Neural progenitor cell (in vitro differentiated cells): ENCODE measurements around the gene SNX25. TPM values are rescaled to one million over a fixed set of nuclear protein-coding genes. Genes with fewer than 3 reads are reported as not detected.
A peak's percentile ranks its signal among the peaks of the same experiment; 100 is the strongest.
"Not testable (repeated sequence)": the region's sequence is repeated elsewhere in the genome, so short reads cannot be mapped to it uniquely, and the experiment has no call there.

Experiments used
- DNase-seq: peaks from one replicate; pipeline ENCODE4 v3.0.0-alpha.2; 2016; ENCODE audit warnings: low spot score
- H2AFZ ChIP-seq: fragments of 200-600 bp; sonication (generic); replicated peaks from 2 replicates; pipeline ENCODE4 v1.6.1; 2016; ENCODE audit warnings: antibody characterized with exemption
- H3F3A ChIP-seq: fragments of 200-600 bp; sonication (generic); 2 replicates; pipeline ENCODE4 v1.6.1; 2016; ENCODE audit warnings: antibody characterized with exemption, low read depth
- H3K27ac ChIP-seq: fragments of 200-600 bp; sonication (generic); 2 replicates; pipeline ENCODE4 v1.5.1; 2016; ENCODE audit warnings: mild to moderate bottlenecking
- H3K27me3 ChIP-seq: fragments of 200-600 bp; sonication (generic); 2 replicates; pipeline ENCODE4 v1.6.1; 2016; ENCODE audit warnings: mild to moderate bottlenecking, moderate library complexity
- H3K36me3 ChIP-seq: fragments of 200-600 bp; sonication (generic); 2 replicates; pipeline ENCODE4 v1.5.1; 2016
- H3K4me1 ChIP-seq: fragments of 200-600 bp; sonication (generic); 2 replicates; pipeline ENCODE4 v1.6.1; 2016; ENCODE audit warnings: mixed run types
- H3K4me2 ChIP-seq: fragments of 200-600 bp; sonication (generic); 2 replicates; pipeline ENCODE4 v1.6.1; 2016
- H3K4me3 ChIP-seq: fragments of 200-600 bp; sonication (generic); 2 replicates; pipeline ENCODE4 v1.5.1; 2016
- H3K79me2 ChIP-seq: fragments of 200-600 bp; sonication (generic); 2 replicates; pipeline ENCODE4 v1.6.1; 2016; ENCODE audit warnings: low read depth
- H3K9ac ChIP-seq: fragments of 200-600 bp; sonication (generic); 2 replicates; pipeline ENCODE4 v1.6.1; 2016
- H3K9me3 ChIP-seq: fragments of 200-600 bp; sonication (generic); 2 replicates; pipeline ENCODE4 v1.5.1; 2016; ENCODE audit warnings: low read depth
- H4K20me1 ChIP-seq: fragments of 200-600 bp; sonication (generic); 2 replicates; pipeline ENCODE4 v1.6.1; 2016; ENCODE audit warnings: low read depth
- H3K27ac Mint-ChIP-seq: 3 replicates; pipeline ENCODE4 v1.8.0; 2021; ENCODE audit warnings: mixed read lengths
- H3K27me3 Mint-ChIP-seq: 2 replicates; pipeline ENCODE4 v1.8.0; 2022; ENCODE audit warnings: low read depth, mild to moderate bottlenecking, inconsistent platforms, moderate library complexity, mixed read lengths; ENCODE audit not compliant: insufficient read depth
- H3K36me3 Mint-ChIP-seq: 3 replicates; pipeline ENCODE4 v1.8.0; 2021; ENCODE audit warnings: mixed read lengths
- H3K4me1 Mint-ChIP-seq: 3 replicates; pipeline ENCODE4 v1.8.0; 2021; ENCODE audit warnings: mixed read lengths
- H3K4me3 Mint-ChIP-seq: 3 replicates; pipeline ENCODE4 v1.8.0; 2021; ENCODE audit warnings: mild to moderate bottlenecking, moderate library complexity, mixed read lengths
- H3K9me3 Mint-ChIP-seq: 3 replicates; pipeline ENCODE4 v1.8.0; 2020; ENCODE audit warnings: mixed read lengths
- EZH2 ChIP-seq: fragments of 200-600 bp; sonication (generic); IDR thresholded peaks from 2 replicates; pipeline ENCODE4 v1.6.1; 2017; ENCODE audit warnings: antibody characterized with exemption, mild to moderate bottlenecking, moderate library complexity
- EZH2phosphoT487 ChIP-seq: fragments of 200-600 bp; sonication (generic); IDR thresholded peaks from 2 replicates; pipeline ENCODE4 v1.6.1; 2017; ENCODE audit warnings: antibody characterized with exemption
- total RNA-seq: library from RNA; depleted of rRNA; stranded (reverse); fragments of >200 nt; gene quantifications from 2 replicates; pipeline ENCODE4 v1.2.3, GENCODE V29; 2015; ENCODE audit warnings: low replicate concordance
- TF ChIP-seq, protein P1 (sequence below): fragments of 200-600 bp; sonication (generic); IDR thresholded peaks from 2 replicates; pipeline ENCODE4 v1.5.1; 2017; ENCODE audit warnings: antibody characterized with exemption, mild to moderate bottlenecking

Gene SNX25
- total RNA-seq, 1 donor from 2014 or later, result 50.8 TPM

DNA sequence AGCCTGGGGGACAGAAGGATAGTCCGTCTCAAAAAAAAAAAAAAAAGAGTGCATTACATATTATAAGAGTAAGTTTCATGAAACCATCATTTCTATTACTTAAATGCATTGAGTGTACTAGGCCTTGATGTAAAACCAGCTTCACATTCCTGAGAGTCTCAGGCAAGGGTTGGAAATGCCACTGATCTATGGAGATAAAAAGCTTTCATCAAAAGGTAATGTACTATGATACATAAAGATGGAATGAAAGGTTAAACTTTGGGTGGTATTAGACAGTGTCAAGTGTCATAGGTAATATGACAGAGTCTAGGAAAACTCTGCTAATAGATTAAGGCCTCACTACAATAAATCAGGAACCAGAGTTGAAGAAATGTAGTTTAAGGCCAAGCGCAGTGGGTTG is 13.0 kb upstream of the SNX25 start:
- Histone ChIP-seq H3K9ac (no peak overlapping the region), H3K9me3 (no peaks in the 10 kb centered on the region), H3K36me3 (no peaks in the 10 kb centered on the region), H3K27me3 (no peaks in the 10 kb centered on the region), H3K4me3 (no peak overlapping the region), H3K4me2 (no peak overlapping the region), H2AFZ (no peak overlapping the region), H3F3A (no peaks in the 10 kb centered on the region), H4K20me1 (peaks cover 11% of the 10 kb centered on the region), H3K79me2 (peaks cover 86% of the 10 kb centered on the region), H3K27ac (no peak overlapping the region), H3K4me1 (no peaks in the 10 kb centered on the region)
- H3K27me3 Mint-ChIP-seq, result peaks cover 2% of the 10 kb centered on the region
- H3K4me1 Mint-ChIP-seq, result no peaks in the 10 kb centered on the region
- no peak overlapping the region for H3K4me3 Mint-ChIP-seq
- no peaks in the 10 kb centered on the region for H3K9me3 Mint-ChIP-seq
- no peak for DNase-seq
- peaks cover 7% of the 10 kb centered on the region for H3K36me3 Mint-ChIP-seq
- no peak overlapping the region for H3K27ac Mint-ChIP-seq
- TF ChIP-seq, protein P1, sequence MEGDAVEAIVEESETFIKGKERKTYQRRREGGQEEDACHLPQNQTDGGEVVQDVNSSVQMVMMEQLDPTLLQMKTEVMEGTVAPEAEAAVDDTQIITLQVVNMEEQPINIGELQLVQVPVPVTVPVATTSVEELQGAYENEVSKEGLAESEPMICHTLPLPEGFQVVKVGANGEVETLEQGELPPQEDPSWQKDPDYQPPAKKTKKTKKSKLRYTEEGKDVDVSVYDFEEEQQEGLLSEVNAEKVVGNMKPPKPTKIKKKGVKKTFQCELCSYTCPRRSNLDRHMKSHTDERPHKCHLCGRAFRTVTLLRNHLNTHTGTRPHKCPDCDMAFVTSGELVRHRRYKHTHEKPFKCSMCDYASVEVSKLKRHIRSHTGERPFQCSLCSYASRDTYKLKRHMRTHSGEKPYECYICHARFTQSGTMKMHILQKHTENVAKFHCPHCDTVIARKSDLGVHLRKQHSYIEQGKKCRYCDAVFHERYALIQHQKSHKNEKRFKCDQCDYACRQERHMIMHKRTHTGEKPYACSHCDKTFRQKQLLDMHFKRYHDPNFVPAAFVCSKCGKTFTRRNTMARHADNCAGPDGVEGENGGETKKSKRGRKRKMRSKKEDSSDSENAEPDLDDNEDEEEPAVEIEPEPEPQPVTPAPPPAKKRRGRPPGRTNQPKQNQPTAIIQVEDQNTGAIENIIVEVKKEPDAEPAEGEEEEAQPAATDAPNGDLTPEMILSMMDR, result no peak
- TF ChIP-seq EZH2phosphoT487, result no peak
- TF ChIP-seq EZH2, result no peak

DNA sequence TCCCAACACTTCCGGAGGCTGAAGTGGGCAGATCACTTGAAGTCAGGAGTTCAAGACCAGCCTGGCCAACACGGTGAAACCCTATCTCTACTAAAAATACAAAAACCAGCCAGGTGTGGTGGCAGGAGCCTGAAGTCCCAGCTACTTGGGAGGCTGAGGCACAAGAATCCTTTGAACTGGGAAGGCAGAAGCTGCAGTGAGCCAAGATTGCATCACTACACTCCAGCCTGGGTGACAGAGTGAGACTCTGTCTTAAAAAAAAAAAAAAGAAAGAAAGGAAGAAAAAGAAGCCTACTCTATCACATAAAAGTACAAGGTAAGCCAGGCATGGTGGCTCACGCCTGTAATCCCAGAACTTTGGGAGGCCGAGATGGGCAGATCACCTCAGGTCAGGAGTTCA is 11.2 kb upstream of the SNX25 start:
- H3K79me2 ChIP-seq, result peaks cover 92% of the 10 kb centered on the region

DNA sequence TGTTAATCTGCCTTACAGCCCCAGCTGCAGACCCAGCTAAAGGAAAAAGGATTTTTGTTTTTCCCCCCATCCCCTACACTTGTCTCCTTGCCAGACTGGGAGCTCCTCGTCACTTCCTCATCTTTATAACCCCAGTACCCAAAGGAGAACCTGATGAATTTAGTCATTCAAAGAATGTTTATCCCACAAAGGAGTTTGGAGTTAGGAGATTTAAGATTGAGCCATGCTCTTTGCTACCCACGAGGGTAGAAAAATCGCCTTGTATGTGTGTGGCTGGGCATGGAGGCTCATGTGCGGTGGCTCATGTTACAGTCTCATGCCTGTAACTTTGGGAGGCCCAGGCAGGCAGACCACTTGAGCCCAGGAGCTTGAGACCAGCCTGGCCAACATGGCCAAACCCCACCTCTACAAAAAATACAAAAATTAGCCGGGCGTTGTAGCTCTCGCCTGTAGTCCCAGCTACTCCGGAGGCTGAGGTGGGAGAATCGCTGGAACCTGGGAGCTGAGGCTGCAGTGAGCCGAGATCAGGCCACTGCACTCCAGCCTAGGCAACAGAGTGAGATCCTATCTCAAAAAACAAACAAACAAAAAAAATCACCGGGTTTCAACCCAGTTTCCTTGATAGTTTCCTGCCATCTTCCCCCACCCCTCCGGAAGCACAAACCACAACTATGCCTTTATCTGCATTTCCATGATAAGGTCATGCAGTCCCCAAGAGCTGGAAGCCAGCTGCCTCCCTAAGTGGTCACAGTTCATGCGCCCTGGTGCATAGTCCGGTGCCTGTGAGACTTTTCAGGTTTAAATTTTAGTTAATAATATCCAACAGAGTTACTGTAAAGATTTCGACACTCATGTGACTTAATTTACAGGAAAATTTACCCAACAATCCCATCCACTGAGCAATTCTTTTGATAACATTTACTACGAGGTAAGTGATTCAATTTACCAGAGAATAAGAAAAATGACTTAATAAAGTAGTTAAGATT is 7.1 kb upstream of the SNX25 start:
- Histone ChIP-seq H4K20me1 (peaks cover 3% of the 10 kb centered on the region), H3K4me3 (peak overlapping the region; percentile 76), H3K36me3 (no peaks in the 10 kb centered on the region), H3K27ac (peak overlapping the region; percentile 19), H3K4me2 (peak overlapping the region; percentile 90), H3K9ac (no peak overlapping the region), H3F3A (peaks cover 9% of the 10 kb centered on the region), H3K4me1 (peaks cover 29% of the 10 kb centered on the region), H2AFZ (no peak overlapping the region), H3K9me3 (no peaks in the 10 kb centered on the region), H3K79me2 (peaks cover 63% of the 10 kb centered on the region), H3K27me3 (no peaks in the 10 kb centered on the region)
- Mint-ChIP-seq H3K4me3 (peak overlapping the region; percentile 96), H3K27ac (no peak overlapping the region), H3K9me3 (no peaks in the 10 kb centered on the region), H3K36me3 (peaks cover 3% of the 10 kb centered on the region), H3K27me3 (peaks cover 4% of the 10 kb centered on the region), H3K4me1 (peaks cover 27% of the 10 kb centered on the region)
- TF ChIP-seq, protein P1, result no peak
- no peak for TF ChIP-seq EZH2phosphoT487
- no peak for TF ChIP-seq EZH2
- DNase-seq, result peak; percentile 32

More for the DNA sequence above, 11.2 kb upstream of the SNX25 start:
- not testable (repeated sequence) for H4K20me1 ChIP-seq, H3K4me2 ChIP-seq, H3K9ac ChIP-seq, DNase-seq, H3K27me3 Mint-ChIP-seq, H3K27ac Mint-ChIP-seq, H3K4me3 ChIP-seq, H3K27me3 ChIP-seq, H3K36me3 Mint-ChIP-seq, H3K36me3 ChIP-seq, H3K9me3 ChIP-seq, H3F3A ChIP-seq, H2AFZ ChIP-seq, H3K9me3 Mint-ChIP-seq, H3K4me3 Mint-ChIP-seq, H3K27ac ChIP-seq
- H3K4me1 Mint-ChIP-seq, result peaks cover 17% of the 10 kb centered on the region
- peaks cover 17% of the 10 kb centered on the region for H3K4me1 ChIP-seq

DNA sequence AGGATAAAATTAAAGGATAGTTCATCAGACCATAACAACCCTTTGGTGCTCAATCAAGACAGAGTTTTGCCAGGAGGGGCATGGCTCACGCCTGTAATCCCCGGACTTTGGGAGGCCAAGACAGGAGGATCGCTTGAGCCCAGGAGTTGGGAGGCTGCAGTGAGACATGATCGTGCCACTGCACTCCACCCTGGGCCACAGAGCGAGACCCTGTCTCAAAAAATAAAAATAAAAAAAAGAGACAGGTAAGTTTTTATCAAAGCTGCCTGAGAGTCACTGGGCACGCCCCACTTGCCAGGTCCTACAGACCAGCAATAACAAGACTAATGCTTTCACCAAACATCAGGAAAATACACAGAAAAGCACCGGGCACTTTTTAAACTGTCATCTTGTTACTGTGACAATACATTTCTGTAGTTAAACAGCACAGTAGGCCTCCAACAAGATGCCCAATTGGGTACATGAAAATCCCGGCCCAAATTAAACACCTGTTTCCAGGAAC is 6.4 kb upstream of the SNX25 start:
- peak overlapping the region; percentile 41 for H2AFZ ChIP-seq

More for the DNA sequence above, 6.4 kb upstream of the SNX25 start:
- TF ChIP-seq EZH2 (no peak), EZH2phosphoT487 (no peak)
- peak overlapping the region; percentile 76 for H3K4me3 ChIP-seq
- no peak overlapping the region for H3K9ac ChIP-seq
- H4K20me1 ChIP-seq, result no peaks in the 10 kb centered on the region
- Mint-ChIP-seq H3K4me1 (peaks cover 27% of the 10 kb centered on the region), H3K4me3 (peak overlapping the region; percentile 96), H3K36me3 (peaks cover 3% of the 10 kb centered on the region), H3K27me3 (peaks cover 4% of the 10 kb centered on the region), H3K9me3 (no peaks in the 10 kb centered on the region), H3K27ac (peak overlapping the region; percentile 96)
- no peak for DNase-seq
- H3K27ac ChIP-seq, result no peak overlapping the region
- H3K4me2 ChIP-seq, result peak overlapping the region; percentile 90
- H3K36me3 ChIP-seq, result no peaks in the 10 kb centered on the region
- H3K4me1 ChIP-seq, result peaks cover 29% of the 10 kb centered on the region
- H3K79me2 ChIP-seq, result peaks cover 56% of the 10 kb centered on the region
- H3K27me3 ChIP-seq, result peaks cover 6% of the 10 kb centered on the region
- H3F3A ChIP-seq, result peaks cover 9% of the 10 kb centered on the region
- no peaks in the 10 kb centered on the region for H3K9me3 ChIP-seq
